GM12878 (cell line): ENCODE measurements around the gene GORASP1. TPM values are rescaled to one million over a fixed set of nuclear protein-coding genes. Genes with fewer than 3 reads are reported as not detected.

Experiments
- ATAC-seq: fragments of 200-7000 bp; cut with Tn5 transposase; 3 replicates; pipeline ENCODE4 v1.9.1; 2020; ENCODE audit warnings: mild to moderate bottlenecking, moderate library complexity
- BruUV-seq: library from RNA; stranded (reverse); fragments of 400-500 nt; replicated peaks from 2 replicates; lab custom pipeline; 2021; lab: Mats Ljungman, UMichigan
- CTCF ChIA-PET: fragments of 300-600 bp; sonication (Branson Sonifier 250); formaldehyde crosslinking; extraction: SDS; loops from one replicate; lab custom pipeline; 2021; ENCODE audit warnings: inconsistent platforms; lab: Yijun Ruan, JAX
- POLR2A ChIA-PET: fragments of 350-600 bp; formaldehyde crosslinking; extraction: SDS; loops from one replicate; lab custom pipeline; 2021; ENCODE audit warnings: inconsistent platforms; lab: Charles Lee
- RAD21 ChIA-PET: fragments of 300-600 bp; sonication (Branson Sonifier 250); formaldehyde crosslinking; loops from one replicate; lab custom pipeline; 2023; ENCODE audit warnings: antibody characterized with exemption; ENCODE audit not compliant: unreplicated experiment; lab: Charles Lee
- SMC1A ChIA-PET: fragments of 300-600 bp; sonication (Branson Sonifier 250); formaldehyde crosslinking; loops from one replicate; lab custom pipeline; 2023; ENCODE audit not compliant: unreplicated experiment, uncharacterized antibody; lab: Charles Lee
- DNase-seq: peaks from one replicate; pipeline ENCODE4 v3.0.0-alpha.2; 2011; ENCODE audit warnings: low read depth, low spot score
- FAIRE-seq: peaks from 3 replicates; lab custom pipeline; 2011; peaks lifted over from hg19 to GRCh38; lab: Jason Lieb, UNC
- H2AFZ ChIP-seq: 2 replicates; pipeline ENCODE4 v1.6.0; 2011; ENCODE audit warnings: low read depth, low read length, control low read depth; ENCODE audit not compliant: control insufficient read depth
- H3K27ac ChIP-seq: 2 replicates; pipeline ENCODE4 v1.5.1; 2011; ENCODE audit warnings: control low read depth; ENCODE audit not compliant: control insufficient read depth, insufficient read depth
- H3K27me3 ChIP-seq, 2 experiments: replicated peaks in 1 of 2; 2 replicates each; pipeline versions ENCODE4 v1.6.0 to v1.6.1; 2011; ENCODE audit warnings: low read length in 1 of 2; ENCODE audit not compliant: control insufficient read depth in 2 of 2, insufficient read depth in 2 of 2
- H3K36me3 ChIP-seq, 2 experiments: 2 replicates each; pipeline ENCODE4 v1.5.1; 2011; ENCODE audit warnings: low read length in 1 of 2; ENCODE audit not compliant: control insufficient read depth in 2 of 2, insufficient read depth in 2 of 2
- H3K4me1 ChIP-seq: 2 replicates; pipeline ENCODE4 v1.6.1; 2011; ENCODE audit warnings: mild to moderate bottlenecking, low read length, moderate library complexity, mixed read lengths; ENCODE audit not compliant: control insufficient read depth, insufficient read depth
- H3K4me2 ChIP-seq: 2 replicates; pipeline ENCODE4 v1.6.0; 2011; ENCODE audit warnings: control low read depth; ENCODE audit not compliant: control insufficient read depth, insufficient read depth
- H3K4me3 ChIP-seq: fragments of 200-600 bp; sonication (generic); 2 replicates; pipeline ENCODE4 v1.5.1; 2016
- H3K79me2 ChIP-seq: 2 replicates; pipeline ENCODE4 v1.6.0; 2011; ENCODE audit warnings: low read length; ENCODE audit not compliant: control insufficient read depth, insufficient read depth
- H3K9ac ChIP-seq: 2 replicates; pipeline ENCODE4 v1.8.0; 2011; ENCODE audit warnings: low read length, control low read depth, mixed read lengths; ENCODE audit not compliant: control insufficient read depth, insufficient read depth
- H3K9me3 ChIP-seq: replicated peaks from 3 replicates; pipeline ENCODE4 v1.5.1; 2011; ENCODE audit warnings: mild to moderate bottlenecking, low read length; ENCODE audit not compliant: control insufficient read depth, insufficient read depth
- H4K20me1 ChIP-seq: 2 replicates; pipeline ENCODE4 v1.6.0; 2011; ENCODE audit not compliant: control insufficient read depth, insufficient read depth
- BCLAF1 ChIP-seq: fragments of 450-650 bp; IDR thresholded peaks from 2 replicates; pipeline ENCODE4 v1.6.1; 2017; ENCODE audit warnings: antibody characterized with exemption, mild to moderate bottlenecking, moderate library complexity
- BMI1 ChIP-seq: fragments of 450-650 bp; IDR thresholded peaks from 2 replicates; pipeline ENCODE4 v1.6.1; 2016; ENCODE audit warnings: mild to moderate bottlenecking, moderate library complexity, borderline replicate concordance
- CUX1 ChIP-seq: IDR thresholded peaks from 2 replicates; pipeline ENCODE4 v1.6.1; 2012; ENCODE audit warnings: improper control_type of control experiment, low read depth, low read length; ENCODE audit not compliant: insufficient replicate concordance
- EP300 ChIP-seq, 2 experiments: fragments of 150-350 bp in 1 of 2; IDR thresholded peaks; 2 replicates each; pipeline ENCODE4 v1.6.1; 2011 to 2012; ENCODE audit warnings: low read depth in 2 of 2, low read length in 2 of 2, borderline replicate concordance in 1 of 2, improper control_type of control experiment in 1 of 2, inconsistent platforms in 1 of 2; ENCODE audit not compliant: control insufficient read depth in 1 of 2
- HSF1 ChIP-seq: fragments of 150-350 bp; IDR thresholded peaks from 2 replicates; pipeline ENCODE4 v1.6.1; 2014; ENCODE audit warnings: mild to moderate bottlenecking, low read depth, low read length
- KAT2A ChIP-seq: conservative IDR thresholded peaks from 2 replicates; pipeline ENCODE4 v1.6.1; 2011; ENCODE audit warnings: low read depth, low read length; ENCODE audit not compliant: control insufficient read depth
- MAX ChIP-seq: IDR thresholded peaks from 2 replicates; pipeline ENCODE4 v1.6.1; 2012; ENCODE audit warnings: low read depth, low read length, improper control_type of control experiment
- MEF2B ChIP-seq: fragments of 450-650 bp; IDR thresholded peaks from 2 replicates; pipeline ENCODE4 v1.6.1; 2018; ENCODE audit warnings: mild to moderate bottlenecking, moderate library complexity; ENCODE audit not compliant: partially characterized antibody, poor library complexity, severe bottlenecking
- SMAD5 ChIP-seq: IDR thresholded peaks from 2 replicates; pipeline ENCODE4 v1.6.1; 2016; ENCODE audit warnings: antibody characterized with exemption, low read depth
- SMARCA5 ChIP-seq: fragments of 450-650 bp; IDR thresholded peaks from 2 replicates; pipeline ENCODE4 v1.6.1; 2017; ENCODE audit warnings: mild to moderate bottlenecking
- STAT1 ChIP-seq: fragments of 450-650 bp; conservative IDR thresholded peaks from 2 replicates; pipeline ENCODE4 v1.6.1; 2014; ENCODE audit warnings: antibody characterized with exemption, mild to moderate bottlenecking
- STAT3 ChIP-seq: IDR thresholded peaks from 2 replicates; pipeline ENCODE4 v1.6.1; 2011; ENCODE audit warnings: low read depth, low read length, improper control_type of control experiment
- WRNIP1 ChIP-seq: IDR thresholded peaks from 2 replicates; pipeline ENCODE4 v1.6.1; 2011; ENCODE audit warnings: low read depth, low read length, improper control_type of control experiment, borderline replicate concordance
- YBX1 ChIP-seq: fragments of 450-650 bp; IDR thresholded peaks from 2 replicates; pipeline ENCODE4 v1.6.1; 2016; ENCODE audit warnings: antibody characterized with exemption
- ZSCAN29 ChIP-seq: fragments of 450-650 bp; IDR thresholded peaks from 2 replicates; pipeline ENCODE4 v1.6.1; 2017; ENCODE audit warnings: mild to moderate bottlenecking, moderate library complexity
- WGBS: methylation state at CpG from one replicate; pipeline ENCODE4 v1.1.6; 2016; ENCODE audit warnings: low lambda C conversion rate; ENCODE audit not compliant: insufficient replicate concordance, insufficient coverage; ENCODE audit errors: missing lambda C conversion rate; 5-methylcytosine and 5-hydroxymethylcytosine counted together
- in situ Hi-C: fragments of 300-500 bp; cut with MboI; formaldehyde crosslinking; loops from 9 replicates; pipeline ENCODE4 v1.14.3; 2018; ENCODE audit warnings: mixed read lengths
- intact Hi-C: fragments of 100-400 bp; cut with micrococcal nuclease; formaldehyde crosslinking; loops from one replicate; pipeline ENCODE4 v1.14.2; 2022; ENCODE audit not compliant: unreplicated experiment
- polyA plus RNA-seq, 11 experiments: library from polyadenylated mRNA; depleted of rRNA in 4 of 11; unstranded in 6 of 11; stranded (reverse) in 5 of 11; fragments of >200 nt; fragmentation: Nextera tagmentation in 4 of 11; fragmentation: Illumina TruSeq in 1 of 11; extraction: Ambion mirVana in 4 of 11; extraction: Trizol in 1 of 11; gene quantifications; 1 replicate in 1 of 11; 2 replicates in 10 of 11; pipeline versions ENCODE4 v1.2.1 to v1.2.3, GENCODE V29; 2011 to 2016; ENCODE audit warnings: inconsistent platforms in 2 of 11, missing spikeins in 2 of 11, low read depth in 1 of 11
- total RNA-seq, 4 experiments: library from RNA; depleted of rRNA in 3 of 4; stranded (reverse); fragments of >200 nt in 3 of 4; fragmentation: Illumina TruSeq in 1 of 4; extraction: Trizol in 1 of 4; gene quantifications; 2 replicates each; pipeline versions ENCODE4 v1.2.1 to v1.2.3, GENCODE V29; 2013 to 2021

Gene GORASP1
- total and polyA plus RNA-seq, 10 of the 15 experiments (the other 5 are each of a cell fraction or from before 2014, with no cell fraction given) = 3.6 to 32.7 (median 23.2) TPM

GRCh38 chr3:39095778-39096177 is 11.6 kb downstream of the GORASP1 start:
- in situ Hi-C loops (no loop called here), intact Hi-C loops (no loop called here)
- Histone ChIP-seq H3K79me2 (no peaks in the 10 kb centered on the region), H3K4me1 (no peaks in the 10 kb centered on the region), H3K4me3 (no peak overlapping the region), H3K9me3 (no peaks in the 10 kb centered on the region), H4K20me1 (no peaks in the 10 kb centered on the region), H3K27me3 (no peaks in the 10 kb centered on the region), H3K36me3 (peaks cover 24 to 33% of the 10 kb centered on the region in 2 experiments; a peak in 3 of 4 replicates), H3K4me2 (no peak overlapping the region), H3K9ac (no peak overlapping the region), H2AFZ (no peak overlapping the region), H3K27ac (no peak overlapping the region)
- no TSS peak for BruUV-seq
- no peak for FAIRE-seq
- RAD21 ChIA-PET = no interaction called here
- CTCF ChIA-PET = interaction anchor here (0.9 to 1.1 kb wide), 2 partner anchors 94 to 193 kb away, joined by 3 to 5 read pairs; no protein-coding TSS in a partner anchor
- 61% methylated on average over 3 of the region's 3 CpGs for WGBS
- DNase-seq = no peak
- ATAC-seq = no peak
- SMC1A ChIA-PET = interaction anchor here (0.6 kb wide), 1 partner anchor 9 kb away, joined by 3 read pairs; no protein-coding TSS in a partner anchor
- POLR2A ChIA-PET = no interaction called here
- TF ChIP-seq MAX (no peak), EP300 (IDR thresholded peaks at IDR 0.05; ENCODE audit: borderline replicate concordance in 1 of 2, control insufficient read depth in 1 of 2, low read depth in 2 of 2, low read length in 2 of 2) (no peak), WRNIP1 (no peak), KAT2A (no peak), SMAD5 (no peak), HSF1 (no peak), SMARCA5 (no peak), CUX1 (no peak), STAT1 (no peak), YBX1 (no peak), BCLAF1 (no peak), ZSCAN29 (no peak), MEF2B (no peak), BMI1 (no peak), STAT3 (no peak)
